ENCODE results near the gene JUNB. TPM values are rescaled to one million over a fixed set of nuclear protein-coding genes. Genes with fewer than 3 reads are reported as not detected.
A peak's percentile ranks its signal among the peaks of the same experiment; 100 is the strongest.

JUNB gene
- total and polyA plus RNA-seq, 10 of the 15 experiments (the other 5 are each of a cell fraction or from before 2014, with no cell fraction given), result 0.55 to 144 (median 68.3) TPM

DNA sequence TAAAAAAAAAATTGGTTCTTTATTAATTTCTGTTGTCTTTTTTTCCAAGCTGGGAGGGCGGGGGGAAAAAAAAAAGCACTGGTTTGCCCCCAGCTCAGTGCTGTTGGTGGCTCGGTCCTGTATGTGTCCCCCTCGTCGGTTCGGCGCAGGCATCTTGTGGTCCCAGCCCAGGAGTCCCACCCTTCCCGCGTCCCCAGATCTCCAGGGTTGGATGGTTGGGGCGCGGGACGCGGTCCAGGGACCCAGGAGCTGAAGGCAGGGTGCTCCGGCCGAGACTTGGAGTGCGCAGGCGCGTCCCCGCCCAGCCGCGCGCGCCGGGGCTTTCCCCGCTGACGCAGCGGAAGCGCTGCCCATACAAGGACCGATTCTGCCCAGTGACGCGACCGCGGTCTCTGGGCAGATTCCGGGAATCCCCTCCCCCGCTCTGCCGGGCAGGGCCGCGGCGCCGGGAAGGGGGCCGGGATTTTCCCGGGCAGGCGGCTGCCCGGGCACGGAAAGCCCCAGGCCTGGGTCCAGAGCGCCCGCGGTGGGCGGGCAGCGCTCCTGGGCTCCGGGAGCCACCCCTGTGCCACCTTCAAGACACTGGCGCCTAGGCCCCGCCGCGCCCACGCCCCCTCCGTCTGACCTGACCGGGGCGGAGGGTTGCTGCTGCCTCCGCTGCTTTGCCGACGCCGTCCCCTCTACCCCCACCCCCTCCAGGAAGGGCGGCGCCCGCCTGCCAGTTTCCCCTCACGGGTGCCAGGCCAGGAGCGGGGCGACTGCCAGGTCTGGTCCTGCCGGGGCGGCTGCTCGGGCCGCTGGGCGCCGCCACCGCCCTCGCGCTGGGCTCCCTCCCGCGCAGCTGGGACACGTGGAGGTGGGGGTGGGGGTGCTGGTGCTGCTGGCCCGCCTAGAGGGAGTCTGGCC is 2.3 kb downstream of the JUNB start (continued):
- TF ChIP-seq, protein P1, sequence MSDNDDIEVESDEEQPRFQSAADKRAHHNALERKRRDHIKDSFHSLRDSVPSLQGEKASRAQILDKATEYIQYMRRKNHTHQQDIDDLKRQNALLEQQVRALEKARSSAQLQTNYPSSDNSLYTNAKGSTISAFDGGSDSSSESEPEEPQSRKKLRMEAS (IDR thresholded peaks at IDR 0.05; ENCODE audit: low read depth, low read length), result peak; percentile 93
- TF ChIP-seq MEF2A (IDR thresholded peaks at IDR 0.05; ENCODE audit: insufficient read depth, low read depth, low read length), result no peak
- TF ChIP-seq ZNF384 (IDR thresholded peaks at IDR 0.05; ENCODE audit: borderline replicate concordance, low read depth, low read length), result peak; percentile 91
- no peak for TF ChIP-seq KAT2A (conservative IDR thresholded peaks at IDR 0.05; ENCODE audit: control insufficient read depth, low read depth, low read length)
- peak; percentile 87 for TF ChIP-seq LARP7 (IDR thresholded peaks at IDR 0.05)
- TF ChIP-seq, protein P2, sequence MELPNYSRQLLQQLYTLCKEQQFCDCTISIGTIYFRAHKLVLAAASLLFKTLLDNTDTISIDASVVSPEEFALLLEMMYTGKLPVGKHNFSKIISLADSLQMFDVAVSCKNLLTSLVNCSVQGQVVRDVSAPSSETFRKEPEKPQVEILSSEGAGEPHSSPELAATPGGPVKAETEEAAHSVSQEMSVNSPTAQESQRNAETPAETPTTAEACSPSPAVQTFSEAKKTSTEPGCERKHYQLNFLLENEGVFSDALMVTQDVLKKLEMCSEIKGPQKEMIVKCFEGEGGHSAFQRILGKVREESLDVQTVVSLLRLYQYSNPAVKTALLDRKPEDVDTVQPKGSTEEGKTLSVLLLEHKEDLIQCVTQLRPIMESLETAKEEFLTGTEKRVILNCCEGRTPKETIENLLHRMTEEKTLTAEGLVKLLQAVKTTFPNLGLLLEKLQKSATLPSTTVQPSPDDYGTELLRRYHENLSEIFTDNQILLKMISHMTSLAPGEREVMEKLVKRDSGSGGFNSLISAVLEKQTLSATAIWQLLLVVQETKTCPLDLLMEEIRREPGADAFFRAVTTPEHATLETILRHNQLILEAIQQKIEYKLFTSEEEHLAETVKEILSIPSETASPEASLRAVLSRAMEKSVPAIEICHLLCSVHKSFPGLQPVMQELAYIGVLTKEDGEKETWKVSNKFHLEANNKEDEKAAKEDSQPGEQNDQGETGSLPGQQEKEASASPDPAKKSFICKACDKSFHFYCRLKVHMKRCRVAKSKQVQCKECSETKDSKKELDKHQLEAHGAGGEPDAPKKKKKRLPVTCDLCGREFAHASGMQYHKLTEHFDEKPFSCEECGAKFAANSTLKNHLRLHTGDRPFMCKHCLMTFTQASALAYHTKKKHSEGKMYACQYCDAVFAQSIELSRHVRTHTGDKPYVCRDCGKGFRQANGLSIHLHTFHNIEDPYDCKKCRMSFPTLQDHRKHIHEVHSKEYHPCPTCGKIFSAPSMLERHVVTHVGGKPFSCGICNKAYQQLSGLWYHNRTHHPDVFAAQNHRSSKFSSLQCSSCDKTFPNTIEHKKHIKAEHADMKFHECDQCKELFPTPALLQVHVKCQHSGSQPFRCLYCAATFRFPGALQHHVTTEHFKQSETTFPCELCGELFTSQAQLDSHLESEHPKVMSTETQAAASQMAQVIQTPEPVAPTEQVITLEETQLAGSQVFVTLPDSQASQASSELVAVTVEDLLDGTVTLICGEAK (IDR thresholded peaks at IDR 0.05; ENCODE audit: borderline replicate concordance), result no peak
- TF ChIP-seq DPF2 (IDR thresholded peaks at IDR 0.05), result peak; percentile 98
- TF ChIP-seq PML (IDR thresholded peaks at IDR 0.05; ENCODE audit: low read length), result no peak
- peak; percentile 74 for TF ChIP-seq SMAD1 (IDR thresholded peaks at IDR 0.05; ENCODE audit: low read depth, partially characterized antibody)
- TF ChIP-seq, protein P3, sequence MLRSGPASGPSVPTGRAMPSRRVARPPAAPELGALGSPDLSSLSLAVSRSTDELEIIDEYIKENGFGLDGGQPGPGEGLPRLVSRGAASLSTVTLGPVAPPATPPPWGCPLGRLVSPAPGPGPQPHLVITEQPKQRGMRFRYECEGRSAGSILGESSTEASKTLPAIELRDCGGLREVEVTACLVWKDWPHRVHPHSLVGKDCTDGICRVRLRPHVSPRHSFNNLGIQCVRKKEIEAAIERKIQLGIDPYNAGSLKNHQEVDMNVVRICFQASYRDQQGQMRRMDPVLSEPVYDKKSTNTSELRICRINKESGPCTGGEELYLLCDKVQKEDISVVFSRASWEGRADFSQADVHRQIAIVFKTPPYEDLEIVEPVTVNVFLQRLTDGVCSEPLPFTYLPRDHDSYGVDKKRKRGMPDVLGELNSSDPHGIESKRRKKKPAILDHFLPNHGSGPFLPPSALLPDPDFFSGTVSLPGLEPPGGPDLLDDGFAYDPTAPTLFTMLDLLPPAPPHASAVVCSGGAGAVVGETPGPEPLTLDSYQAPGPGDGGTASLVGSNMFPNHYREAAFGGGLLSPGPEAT (IDR thresholded peaks at IDR 0.05; ENCODE audit: low read depth), result peak; percentile 91; the same call in 1 of the 2 replicates
- peak; percentile 29 to 57; a peak in 3 of 4 replicates for TF ChIP-seq EP300 (IDR thresholded peaks at IDR 0.05; ENCODE audit: borderline replicate concordance in 1 of 2, control insufficient read depth in 1 of 2, low read depth in 2 of 2, low read length in 2 of 2)
- TF ChIP-seq, protein P4, sequence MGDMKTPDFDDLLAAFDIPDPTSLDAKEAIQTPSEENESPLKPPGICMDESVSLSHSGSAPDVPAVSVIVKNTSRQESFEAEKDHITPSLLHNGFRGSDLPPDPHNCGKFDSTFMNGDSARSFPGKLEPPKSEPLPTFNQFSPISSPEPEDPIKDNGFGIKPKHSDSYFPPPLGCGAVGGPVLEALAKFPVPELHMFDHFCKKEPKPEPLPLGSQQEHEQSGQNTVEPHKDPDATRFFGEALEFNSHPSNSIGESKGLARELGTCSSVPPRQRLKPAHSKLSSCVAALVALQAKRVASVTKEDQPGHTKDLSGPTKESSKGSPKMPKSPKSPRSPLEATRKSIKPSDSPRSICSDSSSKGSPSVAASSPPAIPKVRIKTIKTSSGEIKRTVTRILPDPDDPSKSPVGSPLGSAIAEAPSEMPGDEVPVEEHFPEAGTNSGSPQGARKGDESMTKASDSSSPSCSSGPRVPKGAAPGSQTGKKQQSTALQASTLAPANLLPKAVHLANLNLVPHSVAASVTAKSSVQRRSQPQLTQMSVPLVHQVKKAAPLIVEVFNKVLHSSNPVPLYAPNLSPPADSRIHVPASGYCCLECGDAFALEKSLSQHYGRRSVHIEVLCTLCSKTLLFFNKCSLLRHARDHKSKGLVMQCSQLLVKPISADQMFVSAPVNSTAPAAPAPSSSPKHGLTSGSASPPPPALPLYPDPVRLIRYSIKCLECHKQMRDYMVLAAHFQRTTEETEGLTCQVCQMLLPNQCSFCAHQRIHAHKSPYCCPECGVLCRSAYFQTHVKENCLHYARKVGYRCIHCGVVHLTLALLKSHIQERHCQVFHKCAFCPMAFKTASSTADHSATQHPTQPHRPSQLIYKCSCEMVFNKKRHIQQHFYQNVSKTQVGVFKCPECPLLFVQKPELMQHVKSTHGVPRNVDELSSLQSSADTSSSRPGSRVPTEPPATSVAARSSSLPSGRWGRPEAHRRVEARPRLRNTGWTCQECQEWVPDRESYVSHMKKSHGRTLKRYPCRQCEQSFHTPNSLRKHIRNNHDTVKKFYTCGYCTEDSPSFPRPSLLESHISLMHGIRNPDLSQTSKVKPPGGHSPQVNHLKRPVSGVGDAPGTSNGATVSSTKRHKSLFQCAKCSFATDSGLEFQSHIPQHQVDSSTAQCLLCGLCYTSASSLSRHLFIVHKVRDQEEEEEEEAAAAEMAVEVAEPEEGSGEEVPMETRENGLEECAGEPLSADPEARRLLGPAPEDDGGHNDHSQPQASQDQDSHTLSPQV (IDR thresholded peaks at IDR 0.05), result no peak; the same call in 1 of the 2 replicates
- TF ChIP-seq EED (IDR thresholded peaks at IDR 0.05; ENCODE audit: low read depth), result peak; percentile 87
- TF ChIP-seq, protein P5, sequence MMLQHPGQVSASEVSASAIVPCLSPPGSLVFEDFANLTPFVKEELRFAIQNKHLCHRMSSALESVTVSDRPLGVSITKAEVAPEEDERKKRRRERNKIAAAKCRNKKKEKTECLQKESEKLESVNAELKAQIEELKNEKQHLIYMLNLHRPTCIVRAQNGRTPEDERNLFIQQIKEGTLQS (IDR thresholded peaks at IDR 0.05; ENCODE audit: borderline replicate concordance, extremely low read depth, low read depth, low read length), result no peak
- peak; percentile 70; the same call in 1 of the 2 replicates for TF ChIP-seq TCF3 (IDR thresholded peaks at IDR 0.05; ENCODE audit: borderline replicate concordance, insufficient read depth, low read depth, low read length)
- TF ChIP-seq SPI1 (IDR thresholded peaks at IDR 0.05; ENCODE audit: borderline replicate concordance, insufficient read depth, low read depth, low read length), result no peak
- TF ChIP-seq CHD1 (IDR thresholded peaks at IDR 0.05; ENCODE audit: low read depth, low read length), result peak; percentile 73; the same call in 1 of the 2 replicates

Measured in GM12878 (cell line).